EH (cell line): ENCODE results near the gene PLCD4.
A peak's percentile ranks its signal among the peaks of the same experiment; 100 is the strongest.

Experiments
- DNase-seq: peaks from one replicate; pipeline ENCODE4 v3.0.0-alpha.2; 2015; ENCODE audit warnings: low read depth

Gene PLCD4

GRCh38 chr2:218621007-218621406 is 13.3 kb downstream of the PLCD4 start:
- no peak for DNase-seq

- DNase-seq, result peak; percentile 51
Observed at GRCh38 chr2:218622606-218623365, 15.1 kb downstream of the PLCD4 start.

GRCh38 chr2:218623366-218623705 is 15.6 kb downstream of the PLCD4 start:
- DNase-seq, result no peak

- no peak for DNase-seq
Observed at GRCh38 chr2:218626369-218626768, 18.7 kb downstream of the PLCD4 start.

GRCh38 chr2:218627939-218628338 is 20.2 kb downstream of the PLCD4 start:
- DNase-seq, result no peak

GRCh38 chr2:218631837-218632236 is 24.1 kb downstream of the PLCD4 start:
- DNase-seq, result no peak

GRCh38 chr2:218635719-218636118 is 28.0 kb downstream of the PLCD4 start:
- no peak for DNase-seq

GRCh38 chr2:218638372-218638771 is 30.7 kb downstream of the PLCD4 start:
- no peak for DNase-seq

GRCh38 chr2:218642121-218642656 is 34.5 kb downstream of the PLCD4 start:
- DNase-seq, result no peak

GRCh38 chr2:218642786-218643185 is 35.1 kb downstream of the PLCD4 start:
- no peak for DNase-seq

GRCh38 chr2:218643751-218644310 is 36.1 kb downstream of the PLCD4 start:
- DNase-seq, result no peak

- no peak for DNase-seq
Observed at GRCh38 chr2:218644721-218645120, 37.0 kb downstream of the PLCD4 start.

GRCh38 chr2:218645126-218645525 is 37.4 kb downstream of the PLCD4 start:
- peak; percentile 31 for DNase-seq

GRCh38 chr2:218648088-218648786 is 40.5 kb downstream of the PLCD4 start:
- DNase-seq, result peak; percentile 69

GRCh38 chr2:218648787-218649100 is 41.0 kb downstream of the PLCD4 start:
- no peak for DNase-seq

GRCh38 chr2:218655751-218656150 is 48.1 kb downstream of the PLCD4 start:
- DNase-seq, result no peak

- peak; percentile 49 for DNase-seq
Observed at GRCh38 chr2:218658671-218659257, 51.1 kb downstream of the PLCD4 start.

GRCh38 chr2:218659258-218659987 is 51.7 kb downstream of the PLCD4 start, which contains the start of the genes BCS1L and ZNF142:
BCS1L (plus strand) TSS chr2:218659683; CDS start chr2:218660988, 1,305 bp downstream.
ZNF142 (minus strand) TSS chr2:218659623; CDS start chr2:218656429, 3,194 bp downstream.
- peak; percentile 86 for DNase-seq

- no peak for DNase-seq
Observed at GRCh38 chr2:218659988-218660358, 52.3 kb downstream of the PLCD4 start.

- DNase-seq, result no peak
Observed at GRCh38 chr2:218662377-218662776, 54.7 kb downstream of the PLCD4 start.

- DNase-seq, result no peak
Observed at GRCh38 chr2:218662827-218663226, 55.1 kb downstream of the PLCD4 start.

GRCh38 chr2:218663901-218664300 is 56.2 kb downstream of the PLCD4 start:
- no peak for DNase-seq
